HG02759 (cell line): ENCODE results near the gene CHMP4B.
"Not testable (repeated sequence)": the region's sequence is repeated elsewhere in the genome, so short reads cannot be mapped to it uniquely, and the experiment has no call there.

ENCODE experiments used
- ATAC-seq: cut with Tn5 transposase; IDR thresholded peaks from one replicate; pipeline ENCODE4 v1.9.1; 2021; ENCODE audit warnings: mild to moderate bottlenecking, moderate library complexity; ENCODE audit not compliant: unreplicated experiment

The CHMP4B gene

GRCh38 chr20:33789109-33789857 lies 21.9 kb upstream of the CHMP4B start:
- no peak for ATAC-seq

- no peak for ATAC-seq
Observed at GRCh38 chr20:33789858-33790182, 21.3 kb upstream of the CHMP4B start.

DNA sequence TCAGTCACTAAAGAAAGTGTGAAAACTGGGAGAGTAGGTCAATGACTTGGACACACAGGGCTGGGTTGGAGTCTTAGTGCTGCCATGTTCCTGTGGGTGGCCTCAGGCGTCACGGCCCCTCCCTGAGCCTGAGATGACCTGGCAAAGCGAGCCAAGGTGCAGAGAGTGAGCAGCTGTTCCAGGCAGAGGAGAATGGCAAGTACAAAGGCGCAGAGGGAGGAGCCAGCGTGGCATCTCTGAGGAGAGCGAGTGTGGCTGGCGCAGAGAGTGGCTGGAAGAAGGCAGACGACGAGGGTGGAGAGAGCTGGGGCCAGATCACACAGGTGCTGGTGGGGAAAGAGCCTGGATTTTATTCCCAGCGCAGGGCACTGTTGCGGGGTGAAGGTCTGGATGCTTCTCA lies 20.6 kb upstream of the CHMP4B start:
- no peak for ATAC-seq

DNA sequence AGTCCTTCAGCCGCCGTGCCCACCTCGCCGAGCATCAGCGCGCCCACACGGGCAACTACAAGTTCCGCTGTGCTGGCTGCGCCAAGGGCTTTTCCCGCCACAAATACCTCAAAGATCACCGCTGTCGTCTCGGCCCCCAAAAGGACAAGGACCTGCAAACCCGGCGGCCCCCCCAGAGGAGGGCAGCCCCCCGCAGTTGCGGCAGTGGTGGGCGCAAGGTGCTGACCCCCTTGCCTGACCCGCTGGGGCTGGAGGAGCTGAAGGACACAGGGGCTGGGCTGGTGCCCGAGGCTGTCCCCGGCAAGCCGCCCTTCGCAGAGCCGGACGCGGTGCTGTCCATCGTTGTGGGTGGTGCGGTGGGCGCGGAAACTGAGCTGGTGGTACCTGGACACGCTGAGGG lies 20.1 kb upstream of the CHMP4B start:
- no peak for ATAC-seq

DNA sequence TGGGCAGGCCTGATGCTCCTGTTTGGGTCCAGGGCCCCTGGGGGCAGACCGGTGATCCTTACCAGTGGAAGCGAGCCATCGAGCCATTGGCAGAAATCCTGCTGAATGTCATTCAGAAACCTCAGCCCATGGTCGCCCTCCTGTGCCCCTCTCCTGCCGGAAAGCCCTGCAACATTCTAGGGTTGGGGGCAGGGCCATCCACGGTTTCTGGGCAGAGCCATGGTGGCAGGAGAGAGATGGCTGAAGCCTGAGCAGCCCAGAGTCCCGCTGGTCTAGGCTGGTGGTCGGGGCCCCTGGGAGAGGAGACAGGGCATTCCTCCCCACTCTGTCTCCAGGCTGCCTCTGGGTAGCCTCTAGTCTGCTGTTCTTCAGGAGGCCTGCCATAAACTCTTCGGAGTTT lies 19.6 kb upstream of the CHMP4B start:
- no peak for ATAC-seq

GRCh38 chr20:33791959-33792597 lies 19.1 kb upstream of the CHMP4B start:
- no peak for ATAC-seq

DNA sequence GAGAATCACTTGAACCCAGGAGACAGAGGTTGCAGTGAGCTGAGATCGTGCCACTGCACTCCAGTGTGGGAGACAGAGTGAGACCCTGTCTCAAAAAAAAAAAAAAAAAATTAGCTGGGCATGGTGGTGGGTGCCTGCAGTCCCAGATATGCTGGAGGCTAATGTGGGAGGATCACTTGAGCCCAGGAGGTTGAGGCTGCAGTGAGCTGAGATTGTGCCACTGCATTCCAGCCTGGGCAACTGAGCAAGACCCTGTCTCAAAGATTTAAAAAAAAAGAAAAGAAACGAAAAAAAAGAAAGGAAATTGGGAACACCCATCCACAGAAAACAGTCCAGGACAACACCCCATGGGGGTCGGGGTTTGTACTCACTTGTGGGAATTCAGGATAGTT lies 18.6 kb upstream of the CHMP4B start:
- ATAC-seq, result not testable (repeated sequence)

- ATAC-seq, result no peak
Observed at GRCh38 chr20:33793011-33793931, 17.9 kb upstream of the CHMP4B start.

DNA sequence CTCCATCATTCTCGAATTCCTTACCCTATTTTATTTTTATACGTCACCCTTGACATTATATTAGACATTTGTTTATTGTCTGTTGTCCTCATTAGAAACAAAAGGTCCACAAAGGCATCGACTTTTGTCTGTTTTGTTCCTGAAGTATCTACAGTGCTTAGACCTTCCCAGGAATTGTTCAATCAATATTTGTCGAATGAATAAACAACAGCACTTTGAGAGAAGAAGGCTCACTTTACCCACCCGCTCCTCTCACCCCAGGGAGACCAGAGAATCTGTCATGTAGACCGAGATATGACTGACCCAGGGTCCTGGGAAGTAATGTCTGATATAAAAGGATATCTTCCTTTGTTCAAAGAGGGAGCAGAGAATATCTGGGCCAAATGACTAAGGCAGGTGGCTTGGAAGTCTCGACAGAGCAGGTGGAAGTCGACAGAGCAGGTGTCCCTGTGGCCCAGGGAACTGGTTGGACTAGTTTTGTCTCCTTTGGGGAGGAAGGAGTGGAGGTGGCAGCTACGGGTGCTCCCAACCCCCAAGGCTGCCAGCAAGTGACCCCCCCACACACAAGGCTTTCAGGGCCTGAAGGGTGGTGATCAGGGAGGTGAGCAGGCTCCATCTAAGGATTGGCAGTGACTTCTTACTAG lies 14.8 kb upstream of the CHMP4B start:
- no peak for ATAC-seq

- no peak for ATAC-seq
Observed at GRCh38 chr20:33796907-33797544, 14.1 kb upstream of the CHMP4B start.

DNA sequence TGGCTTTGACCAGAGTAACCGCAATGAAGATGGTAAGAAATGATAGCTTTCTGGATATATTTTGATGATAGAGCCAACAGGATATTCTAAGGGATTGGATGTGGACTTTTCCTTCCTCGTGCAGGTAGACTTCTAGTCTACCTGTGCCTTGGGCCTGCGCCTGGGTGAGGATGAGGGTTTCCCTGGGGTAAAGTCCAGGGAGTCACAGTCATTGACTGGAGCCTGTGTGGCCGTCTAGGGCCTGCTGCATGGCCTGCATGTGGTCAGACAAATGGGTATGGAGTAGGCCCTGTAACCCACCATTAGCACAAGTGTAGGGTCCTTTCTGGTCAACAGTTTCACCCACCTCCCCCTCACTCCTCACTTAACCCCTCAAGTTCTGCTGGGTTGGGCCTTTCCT lies 12.7 kb upstream of the CHMP4B start:
- no peak for ATAC-seq

GRCh38 chr20:33803921-33804337 lies 7.2 kb upstream of the CHMP4B start:
- no peak for ATAC-seq

GRCh38 chr20:33808388-33808787 lies 2.8 kb upstream of the CHMP4B start:
- no peak for ATAC-seq

GRCh38 chr20:33810259-33810658 lies 889 bp upstream of the CHMP4B start:
- ATAC-seq, result no peak

DNA sequence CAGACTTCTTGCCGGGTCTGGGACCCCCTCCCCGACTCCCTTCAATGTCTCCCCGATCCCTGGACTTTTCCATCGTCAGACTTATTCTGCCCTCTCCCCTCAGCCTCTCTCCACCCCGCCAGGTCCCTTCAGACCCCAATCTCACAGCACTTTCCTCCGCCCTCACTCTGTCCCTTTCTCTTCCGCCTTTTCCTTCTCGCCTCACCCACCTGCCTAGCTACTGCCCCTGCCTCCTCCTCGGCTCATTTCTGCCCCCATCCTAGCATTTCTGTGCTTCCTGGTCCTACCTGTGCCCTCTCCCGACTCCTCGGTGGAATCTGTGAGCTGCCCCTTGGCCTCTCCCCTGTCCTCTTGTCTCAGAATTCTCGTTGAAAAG lies 616 bp downstream of the CHMP4B start:
- ATAC-seq, result peak; percentile 13

- ATAC-seq, result no peak
Observed at GRCh38 chr20:33812152-33812849, 1.2 kb downstream of the CHMP4B start.

DNA sequence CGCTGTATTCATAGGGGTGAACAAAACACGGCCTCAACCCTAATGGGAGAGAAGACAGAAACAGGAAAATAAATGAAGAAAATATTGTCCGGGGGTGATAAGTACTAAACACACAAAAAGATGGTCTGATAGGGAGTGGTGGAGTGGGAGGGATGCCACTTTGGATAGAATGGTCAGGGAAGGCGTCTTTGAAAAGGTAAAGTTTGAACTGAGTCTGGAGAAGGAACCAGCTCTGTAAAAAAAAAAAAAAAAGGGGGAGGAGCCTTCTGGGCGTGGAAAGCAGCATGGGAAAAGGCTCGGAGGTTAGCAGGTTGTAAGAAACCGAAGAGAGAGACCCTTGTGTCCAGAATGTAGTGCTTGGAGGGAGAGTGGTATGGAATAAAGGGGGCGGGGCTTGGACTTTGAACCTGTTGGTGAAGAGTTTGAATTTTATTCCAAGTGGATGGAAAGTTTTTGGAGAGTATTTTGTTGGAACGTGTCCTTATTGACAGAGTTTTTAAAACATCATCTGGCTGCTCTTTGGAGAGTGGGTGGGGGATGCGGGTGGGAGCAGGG lies 1.8 kb downstream of the CHMP4B start:
- ATAC-seq, result no peak

GRCh38 chr20:33814238-33814712 lies 3.1 kb downstream of the CHMP4B start:
- no peak for ATAC-seq

DNA sequence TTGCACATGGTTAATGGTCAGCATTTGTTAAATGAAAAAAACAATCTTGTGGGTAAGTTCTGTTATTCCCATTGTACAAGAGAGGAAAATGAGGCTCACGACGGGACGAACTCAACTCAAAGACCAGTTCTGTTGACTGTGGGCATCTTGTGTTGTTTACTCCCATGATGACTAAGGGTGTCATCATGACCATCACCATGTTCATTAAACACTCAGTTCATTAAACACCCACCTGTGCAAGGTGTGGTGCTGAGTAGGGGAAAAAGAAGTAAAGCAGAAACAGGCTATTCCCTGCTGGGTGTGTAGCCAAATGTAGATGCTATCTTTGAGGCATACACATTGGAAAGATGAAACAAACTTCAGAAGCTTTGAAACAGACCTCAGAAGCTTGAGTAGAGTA lies 4.5 kb downstream of the CHMP4B start:
- no peak for ATAC-seq

- no peak for ATAC-seq
Observed at GRCh38 chr20:33816191-33816590, 5.0 kb downstream of the CHMP4B start.
